Measurements from ENCODE around the gene PABPC1L. TPM values are rescaled to one million over a fixed set of nuclear protein-coding genes. Genes with fewer than 3 reads are reported as not detected.

PABPC1L gene
- total RNA-seq, 4 donors from 2014 or later = 2.0 to 5.9 (median 2.9) TPM

DNA sequence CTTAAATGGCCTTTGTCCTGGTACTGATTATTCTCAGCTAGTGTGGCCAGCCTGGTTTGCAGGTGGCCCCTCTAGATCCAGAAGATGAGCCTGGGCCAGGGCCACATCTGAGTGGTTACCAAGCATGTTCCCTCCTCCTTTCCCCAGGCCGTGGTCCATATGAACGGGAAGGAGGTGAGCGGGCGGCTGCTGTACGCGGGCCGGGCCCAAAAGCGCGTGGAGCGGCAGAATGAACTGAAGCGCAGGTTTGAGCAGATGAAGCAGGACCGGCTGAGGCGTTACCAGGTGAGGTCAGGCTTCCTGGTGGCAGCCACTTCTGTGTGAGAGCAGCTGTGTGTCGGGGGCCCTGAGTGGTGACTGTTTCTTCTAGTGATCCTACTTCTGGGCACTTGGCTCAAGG, 11.6 kb downstream of the PABPC1L start:
- Histone ChIP-seq H3K9me3 (no peaks in the 10 kb centered on the region), H3K36me3 (peaks cover 0 to 30% (median 5%) of the 10 kb centered on the region in 4 donors), H3K27ac (replicated peaks in 1 of 4) (no peak overlapping the region), H3K27me3 (no peaks in the 10 kb centered on the region), H3K4me3 (no peak overlapping the region), H3K4me1 (no peaks in the 10 kb centered on the region)
- 96% methylated on average over 14 of the region's 14 CpGs for WGBS
- intact Hi-C loops (cut with DNase I) = no loop called here
- TF ChIP-seq POLR2A (IDR thresholded peaks at IDR 0.05; ENCODE audit: low read depth) (no peak), EP300 (IDR thresholded peaks at IDR 0.05) (no peak), POLR2AphosphoS5 (IDR thresholded peaks at IDR 0.05) (no peak)
- TF ChIP-seq, protein P1, sequence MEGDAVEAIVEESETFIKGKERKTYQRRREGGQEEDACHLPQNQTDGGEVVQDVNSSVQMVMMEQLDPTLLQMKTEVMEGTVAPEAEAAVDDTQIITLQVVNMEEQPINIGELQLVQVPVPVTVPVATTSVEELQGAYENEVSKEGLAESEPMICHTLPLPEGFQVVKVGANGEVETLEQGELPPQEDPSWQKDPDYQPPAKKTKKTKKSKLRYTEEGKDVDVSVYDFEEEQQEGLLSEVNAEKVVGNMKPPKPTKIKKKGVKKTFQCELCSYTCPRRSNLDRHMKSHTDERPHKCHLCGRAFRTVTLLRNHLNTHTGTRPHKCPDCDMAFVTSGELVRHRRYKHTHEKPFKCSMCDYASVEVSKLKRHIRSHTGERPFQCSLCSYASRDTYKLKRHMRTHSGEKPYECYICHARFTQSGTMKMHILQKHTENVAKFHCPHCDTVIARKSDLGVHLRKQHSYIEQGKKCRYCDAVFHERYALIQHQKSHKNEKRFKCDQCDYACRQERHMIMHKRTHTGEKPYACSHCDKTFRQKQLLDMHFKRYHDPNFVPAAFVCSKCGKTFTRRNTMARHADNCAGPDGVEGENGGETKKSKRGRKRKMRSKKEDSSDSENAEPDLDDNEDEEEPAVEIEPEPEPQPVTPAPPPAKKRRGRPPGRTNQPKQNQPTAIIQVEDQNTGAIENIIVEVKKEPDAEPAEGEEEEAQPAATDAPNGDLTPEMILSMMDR (IDR thresholded peaks at IDR 0.05) = no peak
- no peak for DNase-seq (ENCODE audit: extremely low spot score)

DNA sequence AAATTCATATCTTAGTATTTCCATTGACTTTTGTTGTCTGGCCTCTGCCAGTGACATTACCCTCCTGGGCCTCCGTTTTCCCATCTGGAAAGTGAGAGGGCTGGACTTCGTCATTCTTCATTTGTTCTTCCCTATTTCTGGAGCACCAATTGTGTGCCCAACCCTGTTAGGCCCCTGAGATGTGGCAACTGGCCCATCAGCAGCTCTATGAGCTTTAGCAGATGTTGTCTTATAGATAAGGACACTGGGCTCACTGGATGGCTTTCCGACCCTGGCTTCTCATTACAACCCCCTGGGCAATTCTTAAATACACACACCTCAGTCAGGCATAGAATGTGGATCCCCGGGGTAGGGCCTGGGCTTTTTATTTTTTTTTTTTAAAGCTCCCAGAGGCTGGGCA, 14.7 kb downstream of the PABPC1L start:
- Histone ChIP-seq H3K36me3 (peaks cover 0 to 25% (median 3%) of the 10 kb centered on the region in 4 donors), H3K27ac (replicated peaks in 1 of 4) (no peak overlapping the region), H3K4me3 (no peak overlapping the region), H3K27me3 (no peaks in the 10 kb centered on the region), H3K4me1 (no peaks in the 10 kb centered on the region), H3K9me3 (no peaks in the 10 kb centered on the region)
- no peak for TF ChIP-seq EP300 (IDR thresholded peaks at IDR 0.05)
- no peak for TF ChIP-seq POLR2AphosphoS5 (IDR thresholded peaks at IDR 0.05)
- TF ChIP-seq, protein P1 (IDR thresholded peaks at IDR 0.05) = no peak
- no peak for TF ChIP-seq POLR2A (IDR thresholded peaks at IDR 0.05; ENCODE audit: low read depth)
- no peak for DNase-seq (ENCODE audit: extremely low spot score)
- 83% methylated on average over 4 of the region's 4 CpGs for WGBS
- intact Hi-C loops (cut with DNase I) = no loop called here

DNA sequence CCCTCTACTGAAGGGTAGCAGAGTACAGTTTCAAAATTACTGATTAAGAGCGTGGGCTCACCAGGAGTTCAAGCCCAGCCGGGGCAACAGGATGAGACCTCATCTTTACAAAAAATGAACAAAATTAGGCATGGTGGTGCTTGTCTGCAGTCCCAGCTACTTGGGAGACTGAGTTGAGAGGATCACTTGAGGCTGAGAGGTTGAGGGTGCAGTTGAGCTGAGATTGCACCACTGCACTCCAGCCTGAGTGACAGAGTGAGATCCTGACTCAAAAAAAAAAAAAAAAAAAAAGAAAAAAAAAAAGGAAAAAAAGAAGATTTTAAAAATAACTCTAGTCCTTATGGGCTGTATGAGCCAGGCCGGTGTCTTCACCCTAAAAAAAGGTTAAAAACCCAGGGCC, 18.7 kb downstream of the PABPC1L start:
- H3K27me3 ChIP-seq = no peaks in the 10 kb centered on the region
- intact Hi-C loops (cut with DNase I) = no loop called here
- 84% methylated on average over 3 of the region's 3 CpGs for WGBS
- H3K4me3 ChIP-seq = no peak overlapping the region
- TF ChIP-seq POLR2AphosphoS5 (IDR thresholded peaks at IDR 0.05) (no peak), EP300 (IDR thresholded peaks at IDR 0.05) (no peak)
- DNase-seq (ENCODE audit: extremely low spot score) = no peak
- no peak overlapping the region for H3K27ac ChIP-seq (replicated peaks in 1 of 4)
- H3K9me3 ChIP-seq = no peaks in the 10 kb centered on the region
- H3K36me3 ChIP-seq = peaks cover 0 to 21% (median 11%) of the 10 kb centered on the region in 4 donors
- H3K4me1 ChIP-seq = no peaks in the 10 kb centered on the region

DNA sequence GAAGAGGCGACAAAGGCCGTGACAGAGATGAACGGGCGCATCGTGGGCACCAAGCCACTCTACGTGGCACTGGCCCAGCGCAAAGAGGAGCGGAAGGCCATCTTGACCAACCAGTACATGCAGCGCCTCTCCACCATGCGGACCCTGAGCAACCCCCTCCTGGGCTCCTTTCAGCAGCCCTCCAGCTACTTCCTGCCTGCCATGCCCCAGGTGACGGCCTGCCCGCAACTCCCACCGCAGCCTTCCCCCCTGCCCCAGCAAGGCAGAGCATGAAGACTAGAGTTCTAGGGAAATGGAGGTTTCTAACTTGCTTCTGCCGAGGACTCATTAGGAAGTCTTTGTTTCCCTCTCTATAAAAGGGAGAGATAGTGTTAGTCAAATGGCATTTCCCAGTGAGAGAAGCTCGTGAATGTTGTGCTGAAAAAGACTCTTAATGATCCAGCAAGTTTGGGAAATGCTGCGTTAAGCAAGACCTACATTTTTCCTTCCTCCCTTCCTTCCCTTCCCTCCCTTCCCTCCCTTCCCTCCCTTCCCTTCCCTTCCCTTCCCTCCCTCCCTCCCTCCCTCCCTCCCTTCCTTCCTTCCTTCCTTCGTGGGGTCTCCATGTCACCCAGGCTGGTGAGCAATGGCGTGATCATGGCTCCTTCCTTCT, 20.8 kb downstream of the PABPC1L start:
- Histone ChIP-seq H3K4me1 (no peaks in the 10 kb centered on the region), H3K27me3 (no peaks in the 10 kb centered on the region), H3K9me3 (no peaks in the 10 kb centered on the region), H3K36me3 (peaks cover 0 to 14% (median 6%) of the 10 kb centered on the region in 4 donors), H3K4me3 (no peak overlapping the region), H3K27ac (replicated peaks in 1 of 4) (no peak overlapping the region)
- TF ChIP-seq, protein P1 (IDR thresholded peaks at IDR 0.05) = no peak
- TF ChIP-seq EP300 (IDR thresholded peaks at IDR 0.05) = no peak
- TF ChIP-seq POLR2A (IDR thresholded peaks at IDR 0.05; ENCODE audit: low read depth) = no peak
- TF ChIP-seq POLR2AphosphoS5 (IDR thresholded peaks at IDR 0.05) = no peak
- no peak for DNase-seq (ENCODE audit: extremely low spot score)
- 92% methylated on average over 18 of the region's 18 CpGs for WGBS
- intact Hi-C loops (cut with DNase I) = no loop called here

DNA sequence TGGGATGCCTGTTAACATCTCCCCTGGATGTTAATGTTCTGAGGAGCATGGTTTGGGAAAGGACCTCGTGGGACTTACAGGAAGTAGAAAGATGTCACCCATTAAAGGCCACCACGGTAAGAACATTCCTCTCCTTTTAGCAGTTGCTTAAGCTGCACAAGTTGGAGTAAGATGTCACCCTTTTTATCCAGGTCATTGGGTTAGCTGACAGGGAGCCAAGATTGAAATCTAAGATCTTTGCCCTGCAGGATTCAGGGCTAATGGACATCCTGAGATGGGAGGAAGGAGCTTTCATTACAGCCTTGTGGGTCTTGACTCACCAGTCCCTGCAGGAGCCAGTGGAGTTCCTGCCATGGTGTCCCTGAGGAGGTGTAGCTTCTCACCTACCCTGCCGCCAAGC, 22.1 kb downstream of the PABPC1L start:
- Histone ChIP-seq H3K9me3 (no peaks in the 10 kb centered on the region), H3K27me3 (no peaks in the 10 kb centered on the region)
- WGBS = 81% methylated on average over 2 of the region's 3 CpGs

More for the DNA sequence above, 22.1 kb downstream of the PABPC1L start:
- DNase-seq (ENCODE audit: extremely low spot score) = no peak
- H3K4me3 ChIP-seq = no peak overlapping the region
- H3K4me1 ChIP-seq = no peaks in the 10 kb centered on the region
- TF ChIP-seq EP300 (IDR thresholded peaks at IDR 0.05) (no peak), POLR2AphosphoS5 (IDR thresholded peaks at IDR 0.05) (no peak), POLR2A (IDR thresholded peaks at IDR 0.05; ENCODE audit: low read depth) (no peak)
- TF ChIP-seq, protein P1 (IDR thresholded peaks at IDR 0.05) = no peak
- no peak overlapping the region for H3K27ac ChIP-seq (replicated peaks in 1 of 4)
- intact Hi-C loops (cut with DNase I) = no loop called here
- peaks cover 0 to 19% (median 10%) of the 10 kb centered on the region in 4 donors for H3K36me3 ChIP-seq
